GM23338 (cell line): ENCODE results near the gene DCAF6.

Experiments used
- CREB1 ChIP-seq: fragments of 250-450 bp; sonication (Bioruptor Pico); IDR thresholded peaks from 2 replicates; pipeline ENCODE4 v1.5.0; 2020; ENCODE audit warnings: low read depth, mild to moderate bottlenecking, moderate library complexity
- CTCF ChIP-seq, 2 experiments: fragments of 200-600 bp in 1 of 2; sonication (generic) in 1 of 2; conservative IDR thresholded peaks; 2 replicates each; pipeline versions ENCODE4 v1.5.1 to v1.6.1; 2016 to 2017; ENCODE audit warnings: antibody characterized with exemption in 2 of 2, low read depth in 2 of 2, mild to moderate bottlenecking in 2 of 2, moderate library complexity in 1 of 2
- EZH2phosphoT487 ChIP-seq: fragments of 200-600 bp; sonication (generic); IDR thresholded peaks from one replicate; pipeline ENCODE4 v1.8.1; 2018; ENCODE audit warnings: antibody characterized with exemption; ENCODE audit not compliant: unreplicated experiment
- JUNB ChIP-seq: IDR thresholded peaks from one replicate; pipeline ENCODE4 v1.6.1; 2016; ENCODE audit warnings: antibody characterized with exemption; ENCODE audit not compliant: unreplicated experiment
- NANOG ChIP-seq: IDR thresholded peaks from 2 replicates; pipeline ENCODE4 v1.6.1; 2016; ENCODE audit warnings: antibody characterized with exemption, borderline replicate concordance
- POLR2AphosphoS5 ChIP-seq: IDR thresholded peaks from 2 replicates; pipeline ENCODE4 v1.6.1; 2016; ENCODE audit warnings: antibody characterized with exemption, low read depth
- REST ChIP-seq: IDR thresholded peaks from one replicate; pipeline ENCODE4 v1.6.1; 2018; ENCODE audit warnings: antibody characterized with exemption; ENCODE audit not compliant: unreplicated experiment
- STAT1 ChIP-seq: IDR thresholded peaks from one replicate; pipeline ENCODE4 v1.6.1; 2016; ENCODE audit warnings: antibody characterized with exemption; ENCODE audit not compliant: unreplicated experiment

GRCh38 chr1:168086438-168086837, 150.0 kb downstream of the DCAF6 start:
- peak; percentile 10 to 19; a peak in 1 of 4 replicates for TF ChIP-seq CTCF (conservative IDR thresholded peaks at IDR 0.05; ENCODE audit: low read depth in 2 of 2)
- no peak for TF ChIP-seq JUNB
- no peak for TF ChIP-seq EZH2phosphoT487
- no peak for TF ChIP-seq STAT1
- no peak for TF ChIP-seq REST
- TF ChIP-seq POLR2AphosphoS5, result no peak
- TF ChIP-seq NANOG, result no peak
- TF ChIP-seq CREB1, result no peak
